HG02870 (cell line): ENCODE data around the gene TUBGCP6.

Source experiments
- ATAC-seq: cut with Tn5 transposase; IDR thresholded peaks from one replicate; pipeline ENCODE4 v1.9.1; 2021; ENCODE audit warnings: mild to moderate bottlenecking, moderate library complexity; ENCODE audit not compliant: unreplicated experiment

The TUBGCP6 gene

GRCh38 chr22:50252082-50253045, 7.5 kb upstream of the TUBGCP6 start:
- ATAC-seq: no peak

- no peak for ATAC-seq
These were observed 6.8 kb upstream of the TUBGCP6 start for GRCh38 chr22:50251477-50252081.

- peak; percentile 49 for ATAC-seq
These were observed 6.0 kb upstream of the TUBGCP6 start, which contains the start of gene HDAC10 for GRCh38 chr22:50250555-50251476. Gene HDAC10, minus strand, starts transcription at chr22:50251265. Its CDS starts 233 bp downstream, at chr22:50251032.

GRCh38 chr22:50250249-50250554, 5.4 kb upstream of the TUBGCP6 start:
- ATAC-seq: no peak

DNA sequence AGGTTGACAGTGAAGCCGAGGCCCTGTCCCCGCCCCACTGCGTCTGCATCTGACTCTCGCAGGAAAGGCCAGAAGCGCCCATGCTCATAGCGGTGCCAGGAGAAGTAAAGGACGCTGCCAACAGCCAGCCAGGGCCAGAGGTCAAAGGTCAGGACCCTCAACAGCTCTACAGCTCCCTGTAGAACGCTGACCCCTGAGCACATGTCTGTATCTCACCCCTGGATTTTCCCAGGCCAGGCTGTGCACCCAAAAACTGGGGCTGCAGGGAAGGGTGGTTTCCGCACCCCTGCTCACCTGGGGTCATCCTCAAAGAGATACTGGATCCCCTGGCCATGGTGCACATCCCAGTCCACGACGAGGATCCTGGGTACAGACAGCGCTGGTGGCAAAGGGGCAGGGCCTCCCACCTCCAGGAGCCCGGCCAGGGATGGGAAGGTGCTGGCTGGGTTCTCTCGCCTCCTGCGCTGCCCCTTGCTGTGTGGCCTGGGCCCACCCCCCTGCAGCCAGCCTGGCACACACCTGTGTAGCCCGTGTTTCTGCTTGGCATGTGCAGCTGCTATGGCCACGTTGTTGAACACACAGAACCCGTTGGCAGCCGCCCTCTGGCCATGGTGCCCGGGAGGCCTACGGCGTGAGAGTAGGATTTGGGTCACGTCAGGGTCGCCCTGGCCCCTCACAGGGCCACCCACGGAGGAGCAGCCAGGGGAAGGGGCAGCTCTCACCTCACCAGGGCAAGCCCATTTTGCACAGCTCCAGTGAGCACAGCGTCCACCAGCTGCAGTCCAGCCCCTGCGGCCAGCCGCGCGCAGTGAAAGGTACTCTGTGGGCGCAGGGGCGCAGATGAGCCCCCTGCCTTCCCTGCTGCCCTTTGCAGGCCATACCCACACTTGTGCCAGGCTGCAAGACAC, 4.8 kb upstream of the TUBGCP6 start:
- no peak for ATAC-seq

DNA sequence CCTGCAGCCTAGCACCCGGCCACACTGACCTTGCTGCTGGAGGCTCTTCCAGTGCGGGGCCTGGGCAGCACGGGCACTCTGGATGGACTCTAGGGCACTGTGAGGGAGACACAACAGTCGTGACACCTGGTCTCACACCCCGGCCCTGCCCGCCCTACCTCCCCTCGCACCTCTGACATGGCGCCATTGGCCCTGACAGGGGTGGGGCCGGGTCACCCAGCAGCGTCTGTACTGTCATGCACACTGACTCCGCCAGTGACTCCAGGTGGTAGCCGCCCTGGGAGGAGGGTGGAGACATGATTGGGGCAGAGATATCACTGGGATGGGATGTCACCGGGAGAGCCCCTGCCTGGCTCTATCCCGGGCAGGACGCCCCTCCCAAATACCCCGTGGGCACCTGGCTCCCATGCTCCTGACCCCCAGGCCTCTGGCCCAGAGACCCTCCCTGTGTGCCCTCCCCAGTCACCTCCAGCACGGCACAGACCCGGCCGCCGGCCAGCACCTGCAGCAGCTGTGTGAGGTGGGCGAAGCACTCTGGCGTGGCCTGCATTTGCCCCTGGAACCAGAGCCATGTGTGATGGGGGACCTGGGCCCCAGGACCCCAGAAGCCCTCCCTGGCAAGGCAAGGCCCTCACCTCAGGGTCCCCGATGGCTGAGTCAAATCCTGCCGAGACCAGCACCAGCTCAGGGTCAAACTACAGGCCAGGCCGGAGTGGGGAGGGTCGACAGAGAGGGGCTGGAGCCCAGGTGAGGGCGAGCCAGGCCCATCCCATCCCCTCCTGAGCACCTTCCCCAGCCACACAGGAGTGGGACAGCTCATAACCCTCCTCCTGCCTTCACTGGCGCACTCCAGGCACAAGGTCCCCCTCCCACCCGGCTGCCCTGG, 3.6 kb upstream of the TUBGCP6 start:
- ATAC-seq: no peak

DNA sequence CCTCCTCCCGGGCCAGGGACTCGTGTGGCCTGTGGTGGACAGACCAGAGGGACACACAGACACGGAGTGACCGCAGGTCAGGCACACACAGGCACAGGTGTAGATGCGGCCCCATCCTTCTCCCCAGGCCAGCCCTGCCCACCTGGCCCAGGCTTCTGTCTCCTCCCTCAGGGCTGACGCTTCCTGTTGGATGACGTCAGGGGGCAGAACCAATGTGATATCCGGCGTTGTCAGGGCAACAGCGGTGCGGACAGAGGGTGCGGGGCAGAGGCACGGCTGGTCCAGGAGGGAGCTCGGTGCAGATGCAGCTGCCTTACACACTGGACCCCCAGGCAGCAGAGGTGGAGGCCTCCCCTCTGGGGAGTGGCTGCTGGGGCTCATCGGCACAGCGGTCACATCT, 2.9 kb upstream of the TUBGCP6 start:
- no peak for ATAC-seq

GRCh38 chr22:50246242-50247175, 1.7 kb upstream of the TUBGCP6 start:
- ATAC-seq: no peak

GRCh38 chr22:50245214-50246072, 620 bp upstream of the TUBGCP6 start:
- ATAC-seq: no peak

DNA sequence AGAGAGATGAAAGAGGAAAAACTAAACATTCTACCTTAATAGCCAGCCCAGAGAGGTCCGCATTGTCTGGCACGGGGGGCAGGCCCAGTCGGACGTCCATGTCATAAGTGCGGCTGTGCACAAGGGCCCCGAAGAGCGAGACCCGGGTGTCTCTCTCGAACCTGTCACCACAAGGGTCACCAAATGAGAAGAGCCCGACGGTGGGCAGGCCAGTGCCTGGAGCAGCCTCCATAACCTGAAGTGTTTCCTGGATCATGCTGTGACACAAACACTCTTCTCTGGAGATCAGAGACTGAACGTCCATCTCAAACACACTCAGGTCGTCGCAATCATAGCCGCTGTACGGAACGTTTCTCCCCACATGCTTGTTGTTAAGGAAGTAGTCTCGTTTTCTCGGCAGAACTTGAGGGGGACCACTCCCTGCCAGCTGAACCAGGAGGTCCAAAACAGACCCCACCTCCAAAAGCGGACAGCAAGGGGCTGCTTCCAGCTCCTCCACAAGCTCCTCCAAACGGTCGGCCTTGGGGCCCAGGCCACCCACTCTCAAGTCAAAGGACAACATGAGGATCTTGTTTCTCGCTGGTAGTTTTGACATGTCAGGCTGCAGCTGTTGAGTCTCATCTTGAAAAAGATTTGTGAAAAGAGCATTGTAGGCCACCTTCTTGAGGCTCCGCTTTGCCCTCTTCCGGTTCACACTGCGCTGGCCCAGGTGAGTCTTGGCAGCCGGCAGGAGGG, 971 bp downstream of the TUBGCP6 start:
- no peak for ATAC-seq

GRCh38 chr22:50242406-50242949, 2.3 kb downstream of the TUBGCP6 start:
- ATAC-seq: no peak

- no peak for ATAC-seq
These were observed 6.1 kb downstream of the TUBGCP6 start for GRCh38 chr22:50238755-50239154.

DNA sequence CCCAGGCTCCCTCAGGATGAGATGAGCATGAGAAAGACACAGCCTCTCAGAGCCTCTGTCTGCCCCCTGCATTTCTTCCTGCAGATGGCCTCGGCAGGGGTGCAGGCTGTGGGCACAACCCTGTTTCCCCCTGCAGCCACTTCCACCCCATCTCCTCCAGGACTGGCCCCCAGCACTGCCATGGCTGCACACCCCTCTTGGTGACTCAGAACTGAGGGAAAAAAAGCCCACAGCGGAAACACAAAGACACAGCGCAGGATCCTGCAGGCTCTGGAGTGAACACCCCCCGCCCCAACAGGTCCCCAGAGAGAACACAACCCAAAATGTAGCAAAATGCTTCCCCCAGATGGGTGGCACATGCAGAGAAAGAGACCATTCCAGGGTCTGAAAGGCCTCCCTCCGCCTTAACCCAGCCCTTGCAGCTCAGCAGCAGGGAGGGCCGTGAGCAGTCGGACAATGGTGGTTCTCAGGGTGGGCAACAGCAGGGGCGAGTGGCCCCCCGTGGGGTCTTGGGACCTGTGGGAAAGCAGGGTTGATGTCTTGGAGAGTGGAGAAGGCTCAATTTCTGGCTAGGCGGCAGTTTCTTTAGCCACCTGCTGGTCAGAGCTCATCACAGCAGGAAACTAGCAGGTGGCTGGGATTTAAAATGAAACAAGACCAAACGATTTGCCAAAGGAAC, 8.0 kb downstream of the TUBGCP6 start:
- ATAC-seq: no peak

DNA sequence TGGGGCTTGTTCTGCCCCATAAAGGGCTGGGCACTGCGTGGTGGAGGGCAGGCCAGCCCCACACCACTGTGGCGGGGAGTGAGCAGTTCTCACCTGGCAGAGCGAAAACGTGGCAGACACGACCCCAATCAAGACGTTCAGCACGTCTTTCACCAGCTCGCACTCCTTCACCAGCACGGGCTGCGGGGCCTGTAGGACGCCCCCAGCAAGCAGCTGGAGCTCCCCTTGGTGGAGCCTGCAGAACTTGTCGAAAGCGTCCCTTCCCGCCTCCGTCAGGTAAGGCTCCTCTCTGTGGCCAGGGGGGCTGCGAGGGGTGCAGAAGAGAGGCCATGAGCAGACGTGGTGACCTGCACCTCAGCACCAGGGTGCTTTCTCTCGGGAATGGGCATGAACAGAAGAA, 11.6 kb downstream of the TUBGCP6 start:
- ATAC-seq: no peak

DNA sequence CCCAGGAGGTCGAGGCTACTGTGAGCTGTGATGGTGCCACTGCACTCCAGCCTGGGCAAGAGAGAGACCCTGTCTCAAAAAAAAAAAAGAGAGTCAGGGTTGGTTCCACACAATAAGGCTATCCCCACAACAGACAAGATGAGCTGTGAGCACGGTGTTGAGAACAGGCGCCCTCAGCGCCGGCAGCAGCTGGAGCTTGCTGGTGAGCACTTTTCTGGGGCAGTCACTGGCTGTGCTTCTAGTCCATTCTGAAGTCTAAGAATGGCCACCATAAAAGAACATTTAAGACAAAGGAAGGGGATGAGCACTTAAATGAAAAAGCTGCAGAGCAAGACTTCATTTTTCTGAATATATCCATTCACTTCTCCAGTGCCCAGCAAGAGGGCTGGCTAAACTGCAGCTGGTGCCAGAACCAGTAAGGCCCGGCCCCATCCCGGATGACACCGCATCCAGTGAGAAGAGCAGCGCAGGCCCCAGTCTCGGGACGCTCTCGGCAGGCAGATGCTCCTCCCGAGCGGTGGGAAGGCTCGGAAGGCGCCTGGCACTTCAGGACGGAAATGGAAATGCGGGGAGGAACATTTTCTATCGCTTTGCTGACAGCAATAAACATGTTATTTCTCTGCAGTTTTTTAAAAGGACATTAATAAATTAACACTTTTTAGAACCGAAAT, 12.2 kb downstream of the TUBGCP6 start:
- no peak for ATAC-seq
